Activated CD8-positive, alpha-beta memory T cell treated with anti-CD3 and anti-CD28 coated beads, Interleukin-2, amount 50 U/mL, for 1 hour (primary cell): ENCODE measurements around the gene FAM222B.

Experiments
- DNase-seq: peaks from one replicate; pipeline ENCODE4 v3.0.0-alpha.2; 2020; ENCODE audit errors: extremely low read depth

Gene FAM222B

DNA sequence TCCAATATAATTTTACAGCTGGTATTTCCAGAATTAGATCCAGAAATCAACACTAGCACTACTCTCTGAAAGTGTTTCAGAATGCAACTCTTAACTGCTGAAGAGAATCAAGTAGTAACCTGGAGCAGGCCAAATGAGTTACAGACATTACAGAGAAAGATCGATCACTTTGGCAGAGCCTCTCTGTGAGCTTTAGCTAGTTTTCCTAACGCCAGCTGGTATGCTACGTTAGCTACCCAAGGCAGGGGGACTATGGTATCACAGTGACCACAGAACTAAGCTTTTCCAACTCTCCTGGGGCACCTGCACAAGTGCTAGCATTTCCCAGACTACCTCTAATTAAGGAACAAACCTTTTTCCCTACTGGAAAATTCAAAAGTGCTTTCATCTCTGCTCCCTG, 68.4 kb downstream of the FAM222B start:
- no peak for DNase-seq

DNA sequence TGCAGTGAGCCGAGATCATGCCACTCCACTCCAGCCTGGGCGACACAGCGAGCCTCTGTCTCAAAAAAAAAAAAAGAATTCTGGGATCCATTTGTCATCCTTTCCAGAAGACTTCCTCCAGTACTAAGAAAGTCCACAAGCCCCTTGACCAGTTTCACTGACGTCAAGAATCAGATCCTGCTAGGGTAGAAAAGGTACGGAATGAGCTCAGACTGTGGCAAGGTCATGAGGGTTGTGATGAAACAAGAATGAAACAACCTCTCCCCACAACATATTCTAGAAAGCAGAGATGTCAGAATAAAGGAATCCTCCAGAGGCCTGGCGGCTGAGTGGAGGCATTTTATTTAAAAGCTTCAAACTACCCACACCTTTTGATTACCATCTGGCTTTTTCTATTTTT, 68.9 kb downstream of the FAM222B start:
- DNase-seq = no peak

DNA sequence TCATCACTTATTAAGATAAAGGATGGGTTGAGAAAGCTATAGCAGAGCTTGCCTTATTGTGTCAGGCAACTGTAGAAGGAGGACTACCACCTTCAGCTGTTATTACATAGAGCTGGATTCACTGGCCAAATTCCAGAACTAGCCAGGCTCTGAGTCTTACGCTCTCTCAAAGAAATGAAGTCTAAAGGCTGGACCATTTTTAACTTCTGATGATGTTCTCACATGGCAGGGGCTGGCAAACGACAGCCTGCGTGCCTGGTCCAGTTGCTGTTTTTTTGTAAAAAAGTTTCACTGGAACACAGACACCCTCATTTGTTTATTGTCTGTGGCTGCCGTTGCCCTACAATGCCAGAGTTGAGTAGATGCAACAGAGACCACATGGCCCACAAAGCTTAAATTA, 77.6 kb downstream of the FAM222B start:
- DNase-seq = no peak

DNA sequence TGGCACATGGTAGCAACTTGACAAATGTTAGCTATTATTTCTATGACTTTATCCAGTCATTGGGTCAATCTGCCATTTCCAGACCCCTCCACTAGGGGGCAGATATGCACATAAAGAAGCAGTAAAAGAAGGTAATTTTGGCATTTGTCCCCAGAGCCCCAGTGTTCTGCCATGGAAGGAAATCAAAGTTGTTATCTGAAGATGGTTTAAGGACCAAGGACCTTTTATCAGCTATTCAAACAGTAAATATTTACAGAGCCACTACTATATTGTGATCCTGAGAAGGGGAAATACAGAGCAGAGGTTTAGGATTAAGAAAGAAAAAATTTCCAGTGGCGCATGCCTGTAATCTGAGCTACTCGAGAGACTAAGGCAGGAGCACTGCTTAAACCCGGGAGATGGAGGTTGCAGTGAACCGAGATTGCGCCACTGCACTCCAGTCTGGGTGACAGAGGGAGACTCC, 78.8 kb downstream of the FAM222B start:
- DNase-seq = peak; percentile 43

DNA sequence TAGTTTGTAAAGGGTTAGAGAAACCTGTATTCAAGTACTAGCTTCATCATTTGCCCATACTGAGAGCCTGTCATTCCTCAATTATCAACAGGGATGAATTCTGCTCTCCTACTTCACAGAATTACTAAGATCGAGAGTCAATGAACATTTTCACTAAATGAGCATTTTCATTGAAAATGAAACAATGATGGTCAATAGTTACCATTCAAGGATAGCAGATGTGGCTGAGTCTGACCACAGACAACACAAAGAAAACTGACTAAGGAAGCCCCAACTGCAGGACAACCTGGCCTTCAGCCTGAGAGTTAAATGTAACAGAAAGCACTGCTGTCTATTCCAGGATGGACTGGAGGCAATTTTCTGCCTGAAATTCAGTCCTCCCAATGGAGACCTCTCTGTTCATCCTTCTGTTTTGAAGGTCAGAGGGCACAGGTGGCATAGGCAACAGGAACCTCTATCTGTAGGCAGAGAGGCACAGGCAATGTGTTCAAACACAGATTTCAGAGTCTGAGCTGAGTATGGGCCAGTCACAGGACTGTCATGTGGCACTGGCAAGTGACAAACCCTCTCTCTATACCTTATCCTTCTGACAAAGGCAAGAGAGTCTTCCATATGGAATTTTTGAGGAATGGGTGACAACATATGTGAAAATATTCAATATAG, 79.3 kb downstream of the FAM222B start:
- no peak for DNase-seq

GRCh38 chr17:28760601-28761562, 81.7 kb downstream of the FAM222B start:
- no peak for DNase-seq

GRCh38 chr17:28759256-28759865, 83.2 kb downstream of the FAM222B start:
- no peak for DNase-seq

GRCh38 chr17:28758411-28759121, 84.0 kb downstream of the FAM222B start:
- no peak for DNase-seq

DNA sequence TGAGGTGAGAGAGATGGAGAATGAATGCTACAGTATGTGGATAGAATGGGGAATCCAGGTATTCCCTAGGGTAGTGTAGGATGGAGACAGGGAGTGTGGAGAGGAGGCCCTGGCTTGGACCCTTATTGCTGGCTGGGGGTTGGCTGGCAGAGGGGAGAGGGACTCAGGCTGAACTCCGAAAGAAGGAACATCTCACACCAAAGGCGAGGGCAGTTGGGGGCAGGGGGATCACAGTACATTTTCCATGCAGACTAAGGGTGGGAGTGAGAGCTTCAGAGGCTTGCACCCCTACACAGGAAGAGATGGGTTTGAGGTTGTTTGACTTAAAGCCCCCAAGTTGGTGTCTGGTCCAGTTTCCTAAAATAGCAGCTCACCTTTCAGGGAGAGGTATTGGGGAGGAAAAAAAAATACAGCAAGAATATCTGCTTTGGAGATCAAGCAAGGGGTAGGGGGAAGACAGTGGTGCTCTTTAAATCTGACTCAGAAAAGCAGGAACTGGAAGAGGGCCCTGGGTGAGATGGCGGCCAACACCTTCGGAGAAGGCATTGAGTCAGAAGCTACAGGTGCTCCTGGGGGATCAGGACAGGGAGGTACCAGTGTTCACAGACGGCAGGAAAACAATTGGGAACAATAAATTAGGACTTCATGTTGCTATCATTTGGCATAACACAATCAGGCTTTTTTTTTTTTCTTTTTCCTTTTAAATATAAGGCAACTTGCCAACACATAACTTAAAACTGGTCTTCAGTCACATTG, 86.4 kb downstream of the FAM222B start:
- no peak for DNase-seq

DNA sequence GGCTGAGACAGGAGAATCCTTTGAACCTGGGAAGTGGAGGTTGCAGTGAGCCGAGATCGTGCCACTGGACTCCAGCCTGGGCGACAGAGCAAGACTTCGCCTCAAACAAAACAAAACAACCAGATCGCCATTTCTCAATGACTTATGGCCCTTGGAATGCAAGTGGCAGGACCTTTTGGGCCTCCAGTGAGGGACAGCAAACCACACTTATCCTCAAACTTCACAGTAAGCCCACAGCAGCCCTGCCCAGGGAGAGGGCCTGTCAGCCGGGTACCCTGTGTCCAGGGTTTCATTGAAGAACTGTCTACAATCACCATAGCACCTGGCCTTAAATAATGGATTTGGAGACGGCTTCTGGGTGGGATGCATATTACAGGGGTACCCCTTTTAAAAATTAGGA, 87.1 kb downstream of the FAM222B start:
- DNase-seq = no peak

GRCh38 chr17:28751600-28752366, 90.8 kb downstream of the FAM222B start:
- DNase-seq = no peak

GRCh38 chr17:28750178-28751047, 92.2 kb downstream of the FAM222B start:
- peak; percentile 68 for DNase-seq

DNA sequence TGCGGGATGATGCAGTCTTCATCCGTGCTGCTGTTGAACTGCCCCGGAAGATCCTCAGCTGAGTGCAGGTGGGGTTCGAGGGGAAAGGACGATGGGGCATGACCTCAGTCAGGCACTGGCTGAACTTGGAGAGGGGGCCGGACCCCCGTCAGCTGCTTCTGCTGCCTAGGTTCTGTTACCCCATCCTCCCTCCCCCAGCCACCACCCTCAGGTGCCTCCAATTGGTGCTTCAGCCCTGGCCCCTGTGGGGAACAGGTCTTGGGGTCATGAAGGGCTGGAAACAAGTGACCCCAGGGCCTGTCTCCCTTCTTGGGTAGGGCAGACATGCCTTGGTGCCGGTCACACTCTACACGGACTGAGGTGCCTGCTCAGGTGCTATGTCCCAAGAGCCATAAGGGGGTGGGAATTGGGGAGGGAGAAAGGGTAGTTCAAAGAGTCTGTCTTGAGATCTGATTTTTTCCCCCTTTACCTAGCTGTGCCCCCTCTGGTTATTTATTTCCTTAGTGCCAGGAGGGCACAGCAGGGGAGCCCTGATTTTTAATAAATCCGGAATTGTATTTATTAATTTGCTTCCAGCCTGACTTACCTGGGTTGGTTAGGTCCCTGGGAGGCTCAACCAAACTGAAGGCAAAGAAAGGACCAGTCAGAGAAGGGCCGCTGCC, 92.9 kb downstream of the FAM222B start:
- no peak for DNase-seq

- no peak for DNase-seq
Measured at GRCh38 chr17:28748852-28749515, 93.6 kb downstream of the FAM222B start.

DNA sequence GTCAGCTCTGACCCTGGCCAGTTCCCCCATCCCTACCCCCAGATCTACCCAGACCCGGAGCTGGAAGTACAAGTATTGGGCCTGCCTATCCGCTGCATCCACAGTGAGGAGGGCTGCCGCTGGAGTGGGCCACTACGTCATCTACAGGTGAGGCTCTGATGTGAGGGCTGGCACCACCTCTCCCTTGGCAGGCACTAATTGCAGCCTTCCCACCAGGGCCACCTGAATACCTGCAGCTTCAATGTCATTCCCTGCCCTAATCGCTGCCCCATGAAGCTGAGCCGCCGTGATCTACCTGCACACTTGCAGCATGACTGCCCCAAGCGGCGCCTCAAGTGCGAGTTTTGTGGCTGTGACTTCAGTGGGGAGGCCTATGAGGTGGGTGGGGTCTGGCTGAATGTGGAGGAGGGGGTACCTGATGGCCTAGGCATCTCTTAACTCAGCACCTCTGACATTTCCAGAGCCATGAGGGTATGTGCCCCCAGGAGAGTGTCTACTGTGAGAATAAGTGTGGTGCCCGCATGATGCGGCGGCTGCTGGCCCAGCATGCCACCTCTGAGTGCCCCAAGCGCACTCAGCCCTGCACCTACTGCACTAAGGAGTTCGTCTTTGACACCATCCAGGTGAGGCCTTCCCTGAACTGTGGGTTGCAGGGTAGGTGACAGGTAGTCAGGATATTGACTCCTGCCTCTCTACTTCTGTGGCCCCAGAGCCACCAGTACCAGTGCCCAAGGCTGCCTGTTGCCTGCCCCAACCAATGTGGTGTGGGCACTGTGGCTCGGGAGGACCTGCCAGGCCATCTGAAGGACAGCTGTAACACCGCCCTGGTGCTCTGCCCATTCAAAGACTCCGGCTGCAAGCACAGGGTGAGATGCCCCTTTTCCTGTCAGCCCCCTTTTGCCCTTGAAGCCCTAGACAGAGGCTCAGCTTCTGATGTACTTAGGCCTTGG, 94.5 kb downstream of the FAM222B start:
- DNase-seq = no peak

DNA sequence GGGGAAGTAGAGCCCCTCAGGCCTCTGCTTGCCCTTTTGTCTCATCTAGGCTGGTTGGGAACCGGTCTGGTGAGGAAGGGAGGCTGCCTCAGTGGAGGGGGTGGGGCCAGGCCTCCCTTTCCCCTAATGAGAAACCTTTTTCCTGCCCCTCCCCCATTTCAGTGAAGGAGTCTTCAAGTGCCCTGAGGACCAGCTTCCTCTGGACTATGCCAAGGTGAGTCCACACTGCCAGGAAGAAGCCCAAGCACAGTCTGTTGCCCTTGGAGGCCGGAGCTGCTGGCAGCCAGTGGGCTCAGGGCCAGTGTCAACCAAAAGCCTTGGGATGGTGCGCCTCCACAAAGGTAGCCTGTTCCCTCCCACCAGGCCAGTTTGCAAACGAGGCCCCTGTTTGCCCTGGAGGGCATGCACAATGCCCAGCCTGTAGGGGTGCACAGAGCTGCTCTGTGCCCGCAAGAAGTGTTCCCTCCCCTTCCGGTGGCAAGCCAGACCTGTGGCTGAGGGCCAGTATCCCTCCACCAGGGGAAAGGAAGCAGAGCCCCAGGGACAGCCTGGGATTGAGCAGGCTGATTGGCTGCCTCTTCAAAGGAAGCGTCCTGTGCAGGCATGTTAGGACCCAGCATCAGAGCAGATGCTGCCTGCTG, 95.4 kb downstream of the FAM222B start:
- DNase-seq = no peak

DNA sequence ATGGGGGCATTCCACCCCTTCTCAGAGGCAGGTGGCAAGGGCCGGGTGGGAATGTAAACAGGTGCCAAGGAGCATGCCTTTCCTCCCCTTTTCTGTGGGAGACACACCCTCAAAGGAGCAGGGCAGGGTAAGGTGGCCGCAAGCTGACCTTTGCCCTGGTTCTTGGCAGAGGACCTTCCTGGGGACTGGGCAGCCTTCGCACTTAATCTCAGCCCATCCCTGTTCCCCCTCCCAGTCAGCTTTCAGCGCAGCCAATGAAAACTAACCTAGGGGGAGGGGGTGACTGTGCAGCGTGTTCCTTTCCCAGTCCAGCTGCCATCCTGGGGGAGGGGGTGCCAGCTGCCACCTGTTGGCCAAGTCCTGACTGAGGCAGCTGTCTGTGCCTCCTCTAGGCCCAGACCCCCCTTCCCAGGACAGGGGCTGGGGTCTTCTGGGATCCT, 96.0 kb downstream of the FAM222B start:
- DNase-seq = no peak
